DND-41 (cell line): ENCODE measurements around the gene ALDH1A1.
"Not testable (repeated sequence)": the region's sequence is repeated elsewhere in the genome, so short reads cannot be mapped to it uniquely, and the experiment has no call there.

Experiments
- ATAC-seq: fragments of 200-7000 bp; cut with Tn5 transposase; 3 replicates; pipeline ENCODE4 v1.9.1; 2021; ENCODE audit warnings: low read depth; ENCODE audit not compliant: insufficient read depth
- DNase-seq: peaks from one replicate; pipeline ENCODE4 v3.0.0-alpha.2; 2020
- H2AFZ ChIP-seq: 2 replicates; pipeline ENCODE4 v1.6.0; 2012; ENCODE audit warnings: low read depth, low read length
- H3K27ac ChIP-seq: 2 replicates; pipeline ENCODE4 v1.5.1; 2012; ENCODE audit warnings: low read length, inconsistent platforms
- H3K27me3 ChIP-seq: fragments of 200-600 bp; sonication (generic); 2 replicates; pipeline ENCODE4 v1.6.0; 2012; ENCODE audit warnings: low read length, mild to moderate bottlenecking, inconsistent platforms; ENCODE audit not compliant: insufficient read depth, poor library complexity
- H3K36me3 ChIP-seq: 2 replicates; pipeline ENCODE4 v1.5.1; 2012; ENCODE audit warnings: low read length, inconsistent platforms; ENCODE audit not compliant: insufficient read depth
- H3K4me1 ChIP-seq: 2 replicates; pipeline ENCODE4 v1.5.1; 2012; ENCODE audit warnings: mild to moderate bottlenecking, low read length; ENCODE audit not compliant: insufficient read depth
- H3K4me2 ChIP-seq: 2 replicates; pipeline ENCODE4 v1.6.0; 2012; ENCODE audit warnings: mild to moderate bottlenecking, moderate library complexity, low read length, inconsistent platforms; ENCODE audit not compliant: insufficient read depth
- H3K4me3 ChIP-seq, 2 experiments: fragments of 200-600 bp in 1 of 2; shearing (Covaris generic) in 1 of 2; 2 replicates each; pipeline ENCODE4 v1.5.1; 2012 to 2016; ENCODE audit warnings: inconsistent platforms in 2 of 2, low read length in 2 of 2, mild to moderate bottlenecking in 2 of 2, low read depth in 1 of 2, moderate library complexity in 1 of 2
- H3K79me2 ChIP-seq: 2 replicates; pipeline ENCODE4 v1.6.0; 2012; ENCODE audit warnings: low read length, inconsistent platforms; ENCODE audit not compliant: insufficient read depth
- H3K9ac ChIP-seq: 2 replicates; pipeline ENCODE4 v1.6.0; 2012; ENCODE audit warnings: low read depth, mild to moderate bottlenecking, inconsistent platforms, low read length, moderate library complexity
- H3K9me3 ChIP-seq: 2 replicates; pipeline ENCODE4 v1.5.1; 2012; ENCODE audit warnings: low read length, moderate library complexity, mild to moderate bottlenecking, inconsistent platforms; ENCODE audit not compliant: insufficient read depth, severe bottlenecking
- H4K20me1 ChIP-seq: 2 replicates; pipeline ENCODE4 v1.6.0; 2012; ENCODE audit warnings: low read length; ENCODE audit not compliant: insufficient read depth
- EZH2 ChIP-seq: IDR thresholded peaks from 3 replicates; pipeline ENCODE4 v1.6.1; 2012; ENCODE audit warnings: borderline replicate concordance, low read depth, mild to moderate bottlenecking, moderate library complexity, low read length, inconsistent platforms; ENCODE audit not compliant: severe bottlenecking
- TF ChIP-seq, protein P1 (sequence below): IDR thresholded peaks from 2 replicates; pipeline ENCODE4 v1.5.1; 2012; ENCODE audit warnings: borderline replicate concordance, low read length, moderate library complexity, mild to moderate bottlenecking; ENCODE audit not compliant: poor library complexity, severe bottlenecking; ENCODE audit errors: extremely low read depth

ALDH1A1 gene

DNA sequence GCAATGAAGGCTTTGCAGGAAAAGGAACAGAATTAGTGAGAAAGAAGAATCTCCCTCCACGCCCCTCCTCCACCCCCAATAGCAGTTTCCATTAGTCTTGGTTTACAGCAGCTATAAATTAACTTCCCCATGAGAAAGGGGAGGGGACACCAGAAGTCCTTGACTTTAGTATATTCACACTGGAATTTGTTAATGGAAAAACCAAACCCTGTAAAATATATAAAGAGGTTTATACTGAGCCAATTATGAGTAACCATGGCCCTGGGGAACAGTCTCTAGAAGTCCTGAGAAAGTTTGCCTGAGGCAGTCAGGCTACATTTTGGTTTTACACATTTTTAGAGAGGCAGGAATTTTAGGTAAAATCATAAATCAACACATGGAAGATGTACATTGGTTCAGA, 88.5 kb downstream of the ALDH1A1 start:
- Histone ChIP-seq H3K27me3 (no peaks in the 10 kb centered on the region), H3K4me1 (no peaks in the 10 kb centered on the region), H3K4me2 (no peak overlapping the region), H3K9ac (no peak overlapping the region), H3K4me3 (no peak overlapping the region), H2AFZ (no peak overlapping the region), H3K9me3 (no peaks in the 10 kb centered on the region), H3K36me3 (no peaks in the 10 kb centered on the region), H3K27ac (no peak overlapping the region), H4K20me1 (no peaks in the 10 kb centered on the region), H3K79me2 (no peaks in the 10 kb centered on the region)
- no peak for DNase-seq
- no peak for ATAC-seq
- TF ChIP-seq, protein P1, sequence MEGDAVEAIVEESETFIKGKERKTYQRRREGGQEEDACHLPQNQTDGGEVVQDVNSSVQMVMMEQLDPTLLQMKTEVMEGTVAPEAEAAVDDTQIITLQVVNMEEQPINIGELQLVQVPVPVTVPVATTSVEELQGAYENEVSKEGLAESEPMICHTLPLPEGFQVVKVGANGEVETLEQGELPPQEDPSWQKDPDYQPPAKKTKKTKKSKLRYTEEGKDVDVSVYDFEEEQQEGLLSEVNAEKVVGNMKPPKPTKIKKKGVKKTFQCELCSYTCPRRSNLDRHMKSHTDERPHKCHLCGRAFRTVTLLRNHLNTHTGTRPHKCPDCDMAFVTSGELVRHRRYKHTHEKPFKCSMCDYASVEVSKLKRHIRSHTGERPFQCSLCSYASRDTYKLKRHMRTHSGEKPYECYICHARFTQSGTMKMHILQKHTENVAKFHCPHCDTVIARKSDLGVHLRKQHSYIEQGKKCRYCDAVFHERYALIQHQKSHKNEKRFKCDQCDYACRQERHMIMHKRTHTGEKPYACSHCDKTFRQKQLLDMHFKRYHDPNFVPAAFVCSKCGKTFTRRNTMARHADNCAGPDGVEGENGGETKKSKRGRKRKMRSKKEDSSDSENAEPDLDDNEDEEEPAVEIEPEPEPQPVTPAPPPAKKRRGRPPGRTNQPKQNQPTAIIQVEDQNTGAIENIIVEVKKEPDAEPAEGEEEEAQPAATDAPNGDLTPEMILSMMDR = no peak
- TF ChIP-seq EZH2 = no peak

GRCh38 chr9:72863456-72864094, 89.3 kb downstream of the ALDH1A1 start:
- Histone ChIP-seq H3K27me3 (no peaks in the 10 kb centered on the region), H4K20me1 (no peaks in the 10 kb centered on the region), H3K36me3 (no peaks in the 10 kb centered on the region), H3K9ac (no peak overlapping the region), H2AFZ (no peak overlapping the region), H3K4me2 (no peak overlapping the region), H3K4me1 (no peaks in the 10 kb centered on the region), H3K9me3 (no peaks in the 10 kb centered on the region), H3K79me2 (no peaks in the 10 kb centered on the region), H3K27ac (no peak overlapping the region), H3K4me3 (no peak overlapping the region)
- TF ChIP-seq EZH2 = no peak
- TF ChIP-seq, protein P1 = no peak
- DNase-seq = no peak
- ATAC-seq = no peak

- H2AFZ ChIP-seq, H3K36me3 ChIP-seq, H3K27ac ChIP-seq: not testable (repeated sequence)
Observed at GRCh38 chr9:72862788-72863187, 90.1 kb downstream of the ALDH1A1 start.

DNA sequence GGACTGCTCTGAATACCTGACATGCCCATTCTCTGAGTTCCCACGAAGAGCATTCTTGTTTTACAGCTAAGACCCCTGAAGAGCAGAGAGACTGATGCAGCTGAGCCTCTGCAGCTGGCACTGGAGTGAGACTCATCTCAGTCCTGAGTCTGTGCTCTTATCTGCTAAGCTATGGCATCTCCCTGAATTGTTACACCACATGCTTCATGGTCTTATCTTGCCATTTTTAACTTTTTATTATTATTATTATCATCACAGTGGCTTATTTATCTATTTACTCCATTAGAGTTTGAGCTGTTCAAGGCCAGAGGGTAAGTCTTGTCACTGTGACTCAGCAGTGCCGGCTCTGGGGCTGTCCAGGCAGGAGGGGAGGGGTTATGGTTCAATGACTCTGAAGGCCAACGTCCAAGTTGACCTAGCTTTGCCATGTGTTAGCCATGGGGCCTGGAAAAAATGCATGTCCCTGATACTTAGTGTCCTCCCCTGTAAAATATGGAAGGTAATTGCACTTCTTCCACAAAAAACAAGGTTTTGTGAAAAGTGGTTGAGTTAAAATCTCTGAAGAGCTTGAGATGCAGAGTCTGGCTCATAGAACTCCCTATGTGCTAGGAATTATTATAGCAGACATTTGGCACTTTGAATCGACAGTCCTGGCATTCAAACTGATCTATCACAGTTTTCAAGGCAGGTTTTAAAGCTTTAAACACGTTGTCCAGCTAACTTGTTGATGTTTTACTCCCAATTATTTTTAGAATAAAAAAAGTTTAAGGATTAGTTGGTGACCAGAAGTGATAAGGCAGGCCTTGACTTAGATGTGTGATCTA, 94.6 kb downstream of the ALDH1A1 start:
- no peaks in the 10 kb centered on the region for H3K27me3 ChIP-seq
- H3K4me2 ChIP-seq = no peak overlapping the region
- H4K20me1 ChIP-seq = no peaks in the 10 kb centered on the region
- H3K4me3 ChIP-seq = no peak overlapping the region
- H3K9ac ChIP-seq = no peak overlapping the region
- TF ChIP-seq, protein P1 = no peak
- TF ChIP-seq EZH2 = no peak
- no peak overlapping the region for H2AFZ ChIP-seq
- no peaks in the 10 kb centered on the region for H3K9me3 ChIP-seq
- no peaks in the 10 kb centered on the region for H3K4me1 ChIP-seq
- no peaks in the 10 kb centered on the region for H3K36me3 ChIP-seq
- no peak overlapping the region for H3K27ac ChIP-seq
- ATAC-seq (no peak), DNase-seq (no peak)
- no peaks in the 10 kb centered on the region for H3K79me2 ChIP-seq

More at GRCh38 chr9:72862788-72863187, 90.1 kb downstream of the ALDH1A1 start:
- not testable (repeated sequence) for DNase-seq, H3K79me2 ChIP-seq, H3K4me1 ChIP-seq, H3K4me3 ChIP-seq, H3K4me2 ChIP-seq, ATAC-seq, H3K9ac ChIP-seq, H4K20me1 ChIP-seq, H3K9me3 ChIP-seq, H3K27me3 ChIP-seq
